ENCODE data around the gene MYOM3. TPM values are rescaled to one million over a fixed set of nuclear protein-coding genes. Genes with fewer than 3 reads are reported as not detected.
A peak's percentile ranks its signal among the peaks of the same experiment; 100 is the strongest.
"Not testable (repeated sequence)": the region's sequence is repeated elsewhere in the genome, so short reads cannot be mapped to it uniquely, and the experiment has no call there.

Gene MYOM3
- total RNA-seq, 1 donor from 2014 or later = 0.69 TPM

DNA sequence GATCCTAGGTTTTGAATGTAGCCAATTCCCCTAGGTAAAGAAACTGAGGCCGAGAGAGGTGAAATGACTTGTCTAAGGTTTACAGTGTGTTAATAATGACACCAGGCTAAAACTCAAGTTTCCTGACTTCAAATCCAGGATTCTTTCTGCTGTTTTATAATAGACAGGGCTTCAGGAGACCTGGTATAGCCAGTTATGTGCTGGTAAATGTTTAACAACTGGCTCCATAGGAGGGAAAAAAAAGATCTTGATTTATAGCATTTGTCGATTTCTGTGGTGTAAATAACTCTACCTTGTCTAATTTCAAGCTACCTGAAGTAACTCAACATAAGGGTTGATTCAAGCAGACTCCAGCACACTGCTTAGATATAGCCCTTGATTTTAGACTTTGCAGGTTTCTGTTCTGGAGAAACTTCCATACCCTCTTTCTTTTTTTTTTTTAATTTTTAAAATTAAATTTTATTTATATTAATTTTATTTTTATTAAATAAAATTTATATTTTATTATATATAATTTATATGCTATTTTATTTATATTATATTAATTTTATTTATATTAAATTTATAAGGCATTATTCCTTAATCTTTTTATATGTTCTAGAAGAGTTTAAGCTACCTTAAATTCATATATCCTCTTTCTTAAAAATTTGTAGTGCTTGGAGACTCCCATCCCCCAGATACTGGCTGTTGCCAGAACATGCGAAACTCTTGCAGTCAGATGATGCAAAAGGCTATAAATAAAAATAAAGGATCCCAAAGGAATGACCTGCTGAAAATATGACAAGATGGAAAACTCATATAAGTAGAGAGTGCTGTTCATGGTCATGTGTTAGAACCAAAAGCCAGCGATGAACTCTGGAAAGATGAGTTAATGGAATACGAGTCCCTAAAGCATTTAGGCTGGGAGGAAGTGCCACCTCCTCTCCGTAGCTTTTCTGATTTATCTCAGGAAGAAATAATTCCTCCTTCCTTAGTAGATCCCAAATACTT, 96.4 kb downstream of the MYOM3 start:
- DNase-seq = no peak
- TF ChIP-seq, protein P1, sequence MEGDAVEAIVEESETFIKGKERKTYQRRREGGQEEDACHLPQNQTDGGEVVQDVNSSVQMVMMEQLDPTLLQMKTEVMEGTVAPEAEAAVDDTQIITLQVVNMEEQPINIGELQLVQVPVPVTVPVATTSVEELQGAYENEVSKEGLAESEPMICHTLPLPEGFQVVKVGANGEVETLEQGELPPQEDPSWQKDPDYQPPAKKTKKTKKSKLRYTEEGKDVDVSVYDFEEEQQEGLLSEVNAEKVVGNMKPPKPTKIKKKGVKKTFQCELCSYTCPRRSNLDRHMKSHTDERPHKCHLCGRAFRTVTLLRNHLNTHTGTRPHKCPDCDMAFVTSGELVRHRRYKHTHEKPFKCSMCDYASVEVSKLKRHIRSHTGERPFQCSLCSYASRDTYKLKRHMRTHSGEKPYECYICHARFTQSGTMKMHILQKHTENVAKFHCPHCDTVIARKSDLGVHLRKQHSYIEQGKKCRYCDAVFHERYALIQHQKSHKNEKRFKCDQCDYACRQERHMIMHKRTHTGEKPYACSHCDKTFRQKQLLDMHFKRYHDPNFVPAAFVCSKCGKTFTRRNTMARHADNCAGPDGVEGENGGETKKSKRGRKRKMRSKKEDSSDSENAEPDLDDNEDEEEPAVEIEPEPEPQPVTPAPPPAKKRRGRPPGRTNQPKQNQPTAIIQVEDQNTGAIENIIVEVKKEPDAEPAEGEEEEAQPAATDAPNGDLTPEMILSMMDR (IDR thresholded peaks at IDR 0.05) = no peak
- intact Hi-C loops (cut with DNase I) = no loop called here
- Histone ChIP-seq H3K36me3 (no peaks in the 10 kb centered on the region), H3K9me3 (no peaks in the 10 kb centered on the region), H3K4me1 (peaks cover 23% of the 10 kb centered on the region), H3K27ac (peak overlapping the region; percentile 45), H3K4me3 (no peak overlapping the region), H3K27me3 (no peaks in the 10 kb centered on the region)
- ATAC-seq = no peak

DNA sequence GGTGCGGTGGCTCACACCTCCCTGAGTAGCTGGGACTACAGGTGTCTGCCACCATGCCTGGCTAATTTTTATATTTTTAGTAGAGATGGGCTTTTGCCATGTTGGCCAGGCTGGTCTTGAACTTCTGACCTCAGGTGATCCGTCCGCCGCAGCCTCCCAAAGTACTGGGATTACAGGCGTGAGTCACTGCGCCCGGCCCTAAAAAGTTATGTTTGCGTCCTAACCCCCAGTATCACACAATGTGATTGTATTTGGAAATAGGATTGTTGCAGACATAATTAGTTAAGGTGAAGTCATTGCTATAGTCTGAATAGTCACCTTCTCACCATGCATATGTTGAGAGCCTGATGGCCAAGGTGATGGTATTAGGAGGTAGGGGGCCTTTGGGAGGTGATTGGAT, 99.1 kb downstream of the MYOM3 start:
- H3K4me3 ChIP-seq; ATAC-seq; H3K27me3 ChIP-seq; H3K36me3 ChIP-seq; intact Hi-C loops (cut with DNase I); H3K27ac ChIP-seq; H3K9me3 ChIP-seq; DNase-seq; H3K4me1 ChIP-seq: not testable (repeated sequence)

DNA sequence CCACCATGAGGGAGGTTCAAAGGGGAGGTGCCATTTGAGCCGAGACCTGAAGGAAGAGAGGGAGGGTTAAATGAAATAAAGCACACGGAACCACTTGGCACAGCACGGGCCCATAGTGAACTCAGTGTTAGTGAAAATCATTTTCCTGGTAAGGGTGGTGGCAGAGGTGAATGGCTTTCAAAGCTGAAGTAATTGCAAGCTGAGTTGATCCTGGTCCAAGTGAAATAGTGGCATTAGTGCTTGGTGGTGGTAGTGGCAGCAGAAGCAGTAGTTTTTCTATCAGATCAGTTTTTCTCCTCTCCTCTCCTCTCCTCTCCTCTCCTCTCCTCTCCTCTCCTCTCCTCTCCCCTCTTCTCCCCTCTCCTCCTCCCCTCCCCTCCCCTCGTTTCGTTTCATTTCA, 101.3 kb downstream of the MYOM3 start:
- intact Hi-C loops (cut with DNase I) = no loop called here
- ATAC-seq = peak; percentile 25
- DNase-seq = no peak
- H3K27me3 ChIP-seq = no peaks in the 10 kb centered on the region
- TF ChIP-seq, protein P1 (IDR thresholded peaks at IDR 0.05) = no peak
- no peaks in the 10 kb centered on the region for H3K9me3 ChIP-seq
- no peaks in the 10 kb centered on the region for H3K36me3 ChIP-seq
- peaks cover under 1% of the 10 kb centered on the region for H3K4me1 ChIP-seq
- H3K27ac ChIP-seq = peak overlapping the region; percentile 30
- H3K4me3 ChIP-seq = no peak overlapping the region

DNA sequence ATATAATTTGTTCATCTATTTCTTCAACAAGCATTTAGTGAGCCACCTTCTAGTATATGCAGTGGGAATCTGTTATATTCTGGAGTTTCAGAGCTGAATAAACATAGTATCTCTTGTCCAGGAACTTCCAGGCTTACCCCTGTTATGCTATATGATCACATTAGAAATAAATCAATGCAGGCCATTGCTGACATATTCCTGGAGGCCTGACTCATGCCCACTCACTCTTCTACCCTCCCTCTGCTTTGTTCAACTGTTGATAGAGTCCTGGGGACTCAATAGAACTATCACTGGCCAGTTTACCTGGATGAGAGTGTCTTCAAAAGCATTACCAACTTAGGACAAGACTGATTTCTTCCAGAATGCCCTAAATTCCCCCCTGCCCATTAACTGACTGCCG, 102.5 kb downstream of the MYOM3 start:
- no peak for ATAC-seq
- no peak for DNase-seq
- no peak overlapping the region for H3K27ac ChIP-seq
- H3K4me1 ChIP-seq = no peaks in the 10 kb centered on the region
- intact Hi-C loops (cut with DNase I) = no loop called here
- TF ChIP-seq, protein P1 (IDR thresholded peaks at IDR 0.05) = no peak
- no peaks in the 10 kb centered on the region for H3K27me3 ChIP-seq
- H3K4me3 ChIP-seq = no peak overlapping the region
- H3K36me3 ChIP-seq = no peaks in the 10 kb centered on the region
- no peaks in the 10 kb centered on the region for H3K9me3 ChIP-seq

DNA sequence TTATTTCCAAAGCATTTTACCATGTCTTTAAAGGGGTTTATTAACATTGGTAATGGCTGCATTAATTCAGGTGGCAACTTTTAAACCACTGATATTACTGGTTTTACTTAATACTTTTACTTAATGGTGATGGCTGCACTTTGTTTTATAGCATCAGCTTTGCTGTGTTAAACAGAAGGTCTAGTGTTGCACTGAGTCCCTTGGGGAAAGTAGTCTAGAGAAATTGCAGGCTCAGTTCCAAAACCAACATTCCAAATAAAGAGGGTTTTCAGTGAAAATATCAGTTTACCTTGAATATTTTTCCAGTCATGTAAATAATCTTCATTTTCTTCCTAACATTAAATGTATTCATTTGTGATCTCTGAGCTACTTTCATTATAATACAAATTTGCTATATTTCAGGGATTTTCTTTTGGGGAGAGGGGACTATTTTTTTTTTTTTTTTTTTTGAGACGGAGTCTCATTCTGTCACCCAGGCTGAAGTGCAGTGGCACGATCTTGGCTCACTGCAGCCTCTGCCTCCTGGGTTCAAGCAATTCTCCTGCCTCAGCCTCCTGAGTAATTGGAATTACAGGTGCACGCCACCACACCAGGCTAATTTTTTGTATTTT, 103.3 kb downstream of the MYOM3 start:
- H3K4me1 ChIP-seq; H3K4me3 ChIP-seq; ATAC-seq; H3K27ac ChIP-seq; DNase-seq; H3K27me3 ChIP-seq; H3K36me3 ChIP-seq; intact Hi-C loops (cut with DNase I); H3K9me3 ChIP-seq: not testable (repeated sequence)

DNA sequence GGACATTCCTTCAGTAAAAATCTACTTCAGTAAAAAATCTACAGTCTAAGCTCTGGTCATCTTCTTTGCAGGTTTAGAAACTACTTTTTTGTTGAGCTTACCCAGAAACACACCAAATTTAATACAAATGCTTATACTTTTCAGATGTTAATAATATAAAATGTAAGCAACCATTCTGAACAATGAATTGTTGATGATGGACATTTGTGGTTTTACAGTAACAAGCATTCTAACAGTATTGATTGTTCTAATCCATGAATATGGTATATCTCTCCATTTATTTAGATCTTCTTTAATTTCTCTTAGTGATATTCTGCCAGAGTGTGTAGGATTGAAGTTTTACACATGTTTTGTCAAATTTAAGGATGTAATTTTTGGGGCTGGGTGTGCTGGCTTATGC, 104.9 kb downstream of the MYOM3 start:
- Histone ChIP-seq H3K36me3 (no peaks in the 10 kb centered on the region), H3K4me1 (no peaks in the 10 kb centered on the region), H3K27me3 (no peaks in the 10 kb centered on the region), H3K27ac (no peak overlapping the region), H3K9me3 (no peaks in the 10 kb centered on the region), H3K4me3 (no peak overlapping the region)
- intact Hi-C loops (cut with DNase I) = no loop called here
- ATAC-seq (no peak), DNase-seq (no peak)
- TF ChIP-seq, protein P1 (IDR thresholded peaks at IDR 0.05) = no peak

Other genes starting within 250 kb of the MYOM3 start
- gene FUCA1, start 243.8 kb downstream of the MYOM3 start, total RNA-seq = 44.4 TPM
- gene CNR2, start 198.8 kb downstream of the MYOM3 start, total RNA-seq = 0.06 TPM
- 119 TPM for gene PNRC2, start 152.3 kb downstream of the MYOM3 start, total RNA-seq
- 96.0 TPM for gene SRSF10, start 131.8 kb downstream of the MYOM3 start, total RNA-seq
- 0.87 TPM for gene IL22RA1, start 31.0 kb upstream of the MYOM3 start, total RNA-seq
- gene IFNLR1, start 75.2 kb upstream of the MYOM3 start, total RNA-seq = 11.1 TPM
- 0.55 TPM for gene GRHL3, start 207.2 kb upstream of the MYOM3 start, total RNA-seq

All from upper lobe of right lung (tissue), 1 donor.